ENCODE results near the gene CTTNBP2NL. TPM values are rescaled to one million over a fixed set of nuclear protein-coding genes. Genes with fewer than 3 reads are reported as not detected.

Gene CTTNBP2NL
- total and polyA plus RNA-seq, 2 experiments from 2014 or later = 10.2 to 16.4 TPM

- 46% methylated on average over 9 of the region's 11 CpGs for WGBS (ENCODE audit: low lambda C conversion rate, missing lambda C conversion rate)
- Histone ChIP-seq H3K9me2 (replicated peaks; ENCODE audit: insufficient read depth) (no peaks in the 10 kb centered on the region), H3K27me3 (peaks cover 42% of the 10 kb centered on the region), H3K79me2 (no peaks in the 10 kb centered on the region), H3K4me2 (peak overlapping the region; percentile 95), H3K9me3 (ENCODE audit: low read depth) (no peaks in the 10 kb centered on the region), H3K4me3 (no peak overlapping the region), H3K27ac (peak overlapping the region; percentile 65), H4K20me1 (ENCODE audit: insufficient read depth, poor library complexity, severe bottlenecking) (no peaks in the 10 kb centered on the region), H3K4me1 (ENCODE audit: insufficient read depth) (peaks cover 48% of the 10 kb centered on the region), H2AFZ (no peak overlapping the region), H3K36me3 (replicated peaks; ENCODE audit: insufficient read depth, low read depth) (no peaks in the 10 kb centered on the region)
- DNase-seq (ENCODE audit: low spot score) = peak; percentile 28
- no peak for TF ChIP-seq EZH2 (IDR thresholded peaks at IDR 0.05; ENCODE audit: borderline replicate concordance)
- TF ChIP-seq EZH2phosphoT487 (IDR thresholded peaks at IDR 0.05; ENCODE audit: low read depth, severe bottlenecking, unreplicated experiment) = no peak
- no peak for TF ChIP-seq CTCF (IDR thresholded peaks at IDR 0.05; ENCODE audit: poor library complexity)
Observed at GRCh38 chr1:112504001-112504660, 108.1 kb downstream of the CTTNBP2NL start.

- no peak overlapping the region for H2AFZ ChIP-seq
- peaks cover 46% of the 10 kb centered on the region for H3K27me3 ChIP-seq
- no peaks in the 10 kb centered on the region for H4K20me1 ChIP-seq (ENCODE audit: insufficient read depth, poor library complexity, severe bottlenecking)
- H3K36me3 ChIP-seq (replicated peaks; ENCODE audit: insufficient read depth, low read depth) = no peaks in the 10 kb centered on the region
- H3K4me1 ChIP-seq (ENCODE audit: insufficient read depth) = peaks cover 49% of the 10 kb centered on the region
- peak overlapping the region; percentile 65 for H3K27ac ChIP-seq
- peak overlapping the region; percentile 95 for H3K4me2 ChIP-seq
- H3K9me2 ChIP-seq (replicated peaks; ENCODE audit: insufficient read depth) = no peaks in the 10 kb centered on the region
- WGBS (ENCODE audit: low lambda C conversion rate, missing lambda C conversion rate) = 41% methylated on average over 6 of the region's 6 CpGs
- TF ChIP-seq EZH2 (IDR thresholded peaks at IDR 0.05; ENCODE audit: borderline replicate concordance) (no peak), EZH2phosphoT487 (IDR thresholded peaks at IDR 0.05; ENCODE audit: low read depth, severe bottlenecking, unreplicated experiment) (no peak), CTCF (IDR thresholded peaks at IDR 0.05; ENCODE audit: poor library complexity) (no peak)
- peak; percentile 25 for DNase-seq (ENCODE audit: low spot score)
- H3K9me3 ChIP-seq (ENCODE audit: low read depth) = no peaks in the 10 kb centered on the region
- no peaks in the 10 kb centered on the region for H3K79me2 ChIP-seq
- H3K4me3 ChIP-seq = no peak overlapping the region
Observed at GRCh38 chr1:112504661-112505399, 108.8 kb downstream of the CTTNBP2NL start.

- TF ChIP-seq EZH2 (IDR thresholded peaks at IDR 0.05; ENCODE audit: borderline replicate concordance) = no peak
- TF ChIP-seq EZH2phosphoT487 (IDR thresholded peaks at IDR 0.05; ENCODE audit: low read depth, severe bottlenecking, unreplicated experiment) = no peak
- TF ChIP-seq CTCF (IDR thresholded peaks at IDR 0.05; ENCODE audit: poor library complexity) = no peak
- no peaks in the 10 kb centered on the region for H3K79me2 ChIP-seq
- H3K36me3 ChIP-seq (replicated peaks; ENCODE audit: insufficient read depth, low read depth) = no peaks in the 10 kb centered on the region
- peaks cover 52% of the 10 kb centered on the region for H3K27me3 ChIP-seq
- H2AFZ ChIP-seq = no peak overlapping the region
- H3K27ac ChIP-seq = peak overlapping the region; percentile 22
- no peak overlapping the region for H3K4me2 ChIP-seq
- peaks cover 49% of the 10 kb centered on the region for H3K4me1 ChIP-seq (ENCODE audit: insufficient read depth)
- DNase-seq (ENCODE audit: low spot score) = no peak
- no peaks in the 10 kb centered on the region for H4K20me1 ChIP-seq (ENCODE audit: insufficient read depth, poor library complexity, severe bottlenecking)
- H3K9me3 ChIP-seq (ENCODE audit: low read depth) = no peaks in the 10 kb centered on the region
- no peaks in the 10 kb centered on the region for H3K9me2 ChIP-seq (replicated peaks; ENCODE audit: insufficient read depth)
- 94% methylated on average over 1 of the region's 1 CpG for WGBS (ENCODE audit: low lambda C conversion rate, missing lambda C conversion rate)
- H3K4me3 ChIP-seq = no peak overlapping the region
Observed at GRCh38 chr1:112505400-112505785, 109.4 kb downstream of the CTTNBP2NL start.
